Activated gamma-delta T cell (primary cell): Measurements from ENCODE around the gene ABHD12B.
"Not testable (repeated sequence)": the region's sequence is repeated elsewhere in the genome, so short reads cannot be mapped to it uniquely, and the experiment has no call there.

Source experiments
- DNase-seq: peaks from one replicate; lab custom pipeline; 2025; lab: John Stamatoyannopoulos, UW

The ABHD12B gene

GRCh38 chr14:50896421-50896820 is 24.6 kb downstream of the ABHD12B start:
- DNase-seq, result not testable (repeated sequence)

- DNase-seq, result not testable (repeated sequence)
These were observed 25.2 kb downstream of the ABHD12B start for GRCh38 chr14:50897005-50897404.

- DNase-seq, result no peak
These were observed 25.9 kb downstream of the ABHD12B start for GRCh38 chr14:50897658-50898175.

- no peak for DNase-seq
These were observed 29.5 kb downstream of the ABHD12B start for GRCh38 chr14:50901361-50901760.

- no peak for DNase-seq
These were observed 32.9 kb downstream of the ABHD12B start for GRCh38 chr14:50904719-50905118.

DNA sequence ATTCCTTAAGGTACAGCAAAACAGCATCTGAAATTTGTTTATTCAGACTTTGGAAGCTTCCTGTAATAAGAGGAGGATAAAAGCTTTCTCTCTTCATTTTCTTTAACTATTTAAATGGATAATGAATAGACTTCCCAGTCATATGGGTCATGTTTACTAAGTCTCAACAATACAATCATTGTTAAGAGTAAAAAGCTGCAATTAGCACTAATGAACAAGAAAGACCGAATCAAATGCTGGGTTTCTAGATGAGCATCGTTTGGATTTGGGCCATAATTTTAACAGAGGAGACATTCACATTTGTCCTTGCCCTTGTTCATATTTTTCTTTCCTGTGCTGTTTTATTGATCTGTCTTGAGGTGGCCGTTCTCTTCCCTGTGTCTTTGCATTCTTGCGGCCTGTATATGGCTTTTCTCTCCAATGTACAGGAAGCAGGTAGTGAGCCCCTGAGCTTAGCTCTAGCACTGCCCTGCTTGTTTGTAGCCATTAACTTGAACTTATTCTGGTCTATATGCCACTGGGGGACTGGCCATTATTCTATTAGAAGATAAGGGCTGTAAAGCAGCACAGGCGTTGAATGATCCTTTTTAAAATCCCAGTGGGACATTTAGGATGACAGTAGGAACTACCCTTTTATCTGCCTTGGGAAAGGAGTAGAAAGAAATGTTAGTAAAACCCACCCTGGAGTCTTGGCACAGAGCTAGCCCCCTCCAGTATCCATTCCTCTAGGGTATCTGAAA is 34.6 kb downstream of the ABHD12B start:
- no peak for DNase-seq

DNA sequence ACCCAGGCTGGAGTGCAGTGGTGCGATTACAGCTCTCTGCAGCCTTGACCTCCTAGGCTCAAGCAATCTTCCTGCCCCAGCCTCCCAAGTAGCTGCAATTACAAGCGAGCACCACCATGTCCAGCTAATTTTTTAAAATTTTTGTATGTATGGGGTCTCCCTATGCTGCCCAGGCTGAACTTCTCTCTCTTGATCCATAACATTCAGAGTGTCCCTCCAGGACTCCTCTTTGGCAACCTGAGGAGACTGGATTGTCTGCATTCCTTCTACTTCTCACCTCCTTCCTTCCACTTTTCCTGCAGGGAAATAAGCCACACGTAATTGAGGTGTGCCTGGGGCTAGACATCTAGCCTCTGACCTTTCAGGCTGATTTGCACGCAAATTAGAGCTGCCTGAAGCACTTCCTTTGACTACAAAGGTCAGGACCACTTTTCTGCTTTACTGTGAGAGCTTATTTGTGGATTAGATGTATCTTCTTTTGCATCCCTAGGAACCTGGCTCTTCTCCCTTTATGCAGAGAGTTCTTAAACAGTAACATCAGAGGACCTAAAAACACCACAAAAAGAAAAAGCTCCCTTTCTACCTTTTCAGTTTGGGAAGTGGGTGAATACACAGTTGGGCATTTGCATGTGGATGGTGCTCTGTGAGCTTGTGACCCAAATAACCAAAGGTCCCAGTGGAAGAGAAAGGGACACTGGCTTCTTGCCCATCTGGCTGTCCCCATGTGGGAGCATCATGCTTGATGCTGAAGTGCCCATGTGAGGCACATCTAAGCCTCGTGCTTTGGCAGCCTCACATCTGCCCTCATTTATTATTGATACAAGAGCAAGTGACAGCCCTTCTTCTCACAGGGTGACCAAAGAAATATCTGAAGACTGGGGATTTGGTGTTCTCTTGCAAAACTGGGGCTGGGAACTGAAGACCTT is 38.9 kb downstream of the ABHD12B start:
- DNase-seq, result no peak

DNA sequence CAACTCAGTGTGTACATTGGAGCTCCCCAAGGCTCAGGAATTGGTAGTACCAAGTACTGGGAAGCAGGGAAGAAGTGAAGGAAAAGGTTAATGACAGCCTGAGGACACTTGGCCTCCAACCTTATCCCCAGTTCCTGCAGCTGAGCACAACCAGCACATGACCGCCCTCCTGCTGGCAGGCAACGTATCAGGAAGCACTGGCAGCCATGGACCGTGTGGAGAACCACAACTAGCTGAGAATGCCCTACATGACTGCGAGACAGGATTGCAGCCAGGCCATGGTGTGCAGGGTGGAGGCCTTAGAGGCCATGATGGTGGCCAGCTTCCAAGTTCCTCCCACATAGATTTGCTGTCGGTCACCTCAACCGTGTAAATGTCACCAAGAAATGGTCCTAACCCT is 45.6 kb downstream of the ABHD12B start:
- DNase-seq, result no peak

- not testable (repeated sequence) for DNase-seq
These were observed 47.7 kb downstream of the ABHD12B start for GRCh38 chr14:50919524-50919923.

- DNase-seq, result no peak
These were observed 48.8 kb downstream of the ABHD12B start for GRCh38 chr14:50920482-50921230.

- no peak for DNase-seq
These were observed 51.0 kb downstream of the ABHD12B start for GRCh38 chr14:50922803-50923202.

- no peak for DNase-seq
These were observed 52.4 kb downstream of the ABHD12B start for GRCh38 chr14:50924236-50924635.

DNA sequence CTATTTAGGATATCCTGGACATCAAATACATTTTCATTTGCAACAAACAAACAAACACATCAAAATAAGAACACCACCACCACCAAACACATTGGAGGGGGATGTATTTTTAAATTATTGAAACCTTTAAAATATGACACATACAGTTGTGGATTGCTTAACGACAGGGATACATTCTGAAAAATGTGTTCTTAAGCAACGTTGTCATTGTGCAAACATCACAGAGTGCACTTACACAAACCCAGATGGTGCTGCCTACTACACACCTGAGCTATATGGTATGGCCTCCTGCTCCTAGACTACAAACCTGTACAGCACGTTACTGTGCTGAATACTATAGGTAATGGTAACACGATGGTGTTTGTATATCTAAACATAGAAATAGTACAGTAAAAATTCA is 53.0 kb downstream of the ABHD12B start:
- no peak for DNase-seq

- no peak for DNase-seq
These were observed 55.1 kb downstream of the ABHD12B start for GRCh38 chr14:50926851-50927386.

- DNase-seq, result no peak
These were observed 56.3 kb downstream of the ABHD12B start for GRCh38 chr14:50928002-50928635.

GRCh38 chr14:50929506-50929905 is 57.7 kb downstream of the ABHD12B start:
- DNase-seq, result no peak

GRCh38 chr14:50931559-50931958 is 59.7 kb downstream of the ABHD12B start:
- DNase-seq, result no peak

DNA sequence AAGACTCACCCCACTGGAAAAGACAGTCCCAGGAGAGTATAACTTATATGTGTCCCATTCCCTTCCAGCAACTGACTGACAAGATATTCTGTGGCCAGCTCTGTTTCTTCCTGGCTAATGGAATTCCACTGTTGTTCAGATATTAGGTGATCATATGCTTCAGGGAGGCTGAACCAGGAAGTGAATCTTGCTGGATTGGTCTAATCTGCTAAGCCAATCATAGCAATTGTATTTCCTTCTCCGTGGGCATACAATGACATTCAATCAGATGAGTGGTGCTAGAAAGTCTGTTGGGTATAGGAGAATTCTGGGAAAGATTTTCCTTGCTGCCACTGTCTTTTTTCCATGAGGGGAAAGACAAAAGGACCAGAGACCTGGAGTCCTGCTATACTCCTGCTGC is 60.3 kb downstream of the ABHD12B start:
- no peak for DNase-seq

- no peak for DNase-seq
These were observed 61.0 kb downstream of the ABHD12B start for GRCh38 chr14:50932592-50933495.
